Gastroesophageal sphincter (tissue), 3 donors: ENCODE measurements around the gene FAM193A.
"Not testable (repeated sequence)": the region's sequence is repeated elsewhere in the genome, so short reads cannot be mapped to it uniquely, and the experiment has no call there.

ENCODE experiments used
- EP300 ChIP-seq: sonication (generic); formaldehyde crosslinking; IDR thresholded peaks from one replicate; pipeline ENCODE4 v1.6.1; 2017; ENCODE audit warnings: antibody characterized with exemption, mild to moderate bottlenecking
- TF ChIP-seq, protein P1 (sequence below), 4 experiments: fragments of 200-600 bp in 2 of 4; fragments of 450-650 bp in 2 of 4; sonication (generic) in 1 of 4; IDR thresholded peaks; one replicate each; pipeline ENCODE4 v1.5.1; 2017 to 2019; ENCODE audit warnings: antibody characterized with exemption in 4 of 4, mild to moderate bottlenecking in 2 of 4, moderate library complexity in 2 of 4

DNA sequence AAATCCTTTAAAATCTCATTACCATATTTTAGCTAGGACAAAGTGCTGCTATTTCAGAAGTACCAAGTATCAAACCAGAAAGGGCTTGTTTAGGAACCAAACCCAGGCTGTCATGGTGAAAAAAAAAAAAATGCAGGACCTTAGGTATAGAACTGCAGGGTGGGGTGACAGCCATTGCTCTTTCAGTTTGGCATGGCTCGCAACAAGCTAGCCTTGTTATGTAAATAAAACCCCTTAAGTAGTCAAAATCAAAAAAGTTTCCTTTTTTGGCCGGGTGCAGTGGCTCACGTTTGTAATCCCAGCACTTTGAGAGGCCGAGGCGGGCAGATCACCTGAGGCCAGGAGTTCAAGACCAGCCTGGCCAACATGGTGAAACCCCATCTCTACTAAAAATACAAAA lies 244.2 kb downstream of the FAM193A start:
- TF ChIP-seq, protein P1, sequence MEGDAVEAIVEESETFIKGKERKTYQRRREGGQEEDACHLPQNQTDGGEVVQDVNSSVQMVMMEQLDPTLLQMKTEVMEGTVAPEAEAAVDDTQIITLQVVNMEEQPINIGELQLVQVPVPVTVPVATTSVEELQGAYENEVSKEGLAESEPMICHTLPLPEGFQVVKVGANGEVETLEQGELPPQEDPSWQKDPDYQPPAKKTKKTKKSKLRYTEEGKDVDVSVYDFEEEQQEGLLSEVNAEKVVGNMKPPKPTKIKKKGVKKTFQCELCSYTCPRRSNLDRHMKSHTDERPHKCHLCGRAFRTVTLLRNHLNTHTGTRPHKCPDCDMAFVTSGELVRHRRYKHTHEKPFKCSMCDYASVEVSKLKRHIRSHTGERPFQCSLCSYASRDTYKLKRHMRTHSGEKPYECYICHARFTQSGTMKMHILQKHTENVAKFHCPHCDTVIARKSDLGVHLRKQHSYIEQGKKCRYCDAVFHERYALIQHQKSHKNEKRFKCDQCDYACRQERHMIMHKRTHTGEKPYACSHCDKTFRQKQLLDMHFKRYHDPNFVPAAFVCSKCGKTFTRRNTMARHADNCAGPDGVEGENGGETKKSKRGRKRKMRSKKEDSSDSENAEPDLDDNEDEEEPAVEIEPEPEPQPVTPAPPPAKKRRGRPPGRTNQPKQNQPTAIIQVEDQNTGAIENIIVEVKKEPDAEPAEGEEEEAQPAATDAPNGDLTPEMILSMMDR (IDR thresholded peaks at IDR 0.05): not testable (repeated sequence)
- TF ChIP-seq EP300: not testable (repeated sequence)
